Omental fat pad (tissue), 4 donors: ENCODE data around the gene WDR76. TPM values are rescaled to one million over a fixed set of nuclear protein-coding genes. Genes with fewer than 3 reads are reported as not detected.
"Not testable (repeated sequence)": the region's sequence is repeated elsewhere in the genome, so short reads cannot be mapped to it uniquely, and the experiment has no call there.

Experiments used
- ATAC-seq: fragments of 150-250 bp; one replicate; pipeline ENCODE4 v1.9.1; 2016; ENCODE audit warnings: mild to moderate bottlenecking, moderate library complexity; ENCODE audit not compliant: low FRiP score
- DNase-seq: peaks from one replicate; pipeline ENCODE4 v3.0.0-alpha.2; 2019; ENCODE audit warnings: low spot score
- CTCF ChIP-seq, 3 donors: fragments of 450-650 bp; IDR thresholded peaks; one replicate each; pipeline ENCODE4 v1.5.1; 2016 to 2017; ENCODE audit warnings: antibody characterized with exemption in 3 of 3, mild to moderate bottlenecking in 3 of 3, moderate library complexity in 2 of 3
- total RNA-seq, 4 donors: library from RNA; depleted of rRNA; stranded (reverse); fragments of >200 nt; gene quantifications; one replicate each; pipeline ENCODE4 v1.1.0, GENCODE V29; 2016

The WDR76 gene
- total RNA-seq, 4 donors from 2014 or later = 2.0 to 9.9 (median 3.2) TPM

GRCh38 chr15:43821505-43821904 lies 5.3 kb upstream of the WDR76 start:
- DNase-seq (no peak), ATAC-seq (no peak)
- TF ChIP-seq CTCF (IDR thresholded peaks at IDR 0.05) = no peak

- TF ChIP-seq CTCF (IDR thresholded peaks at IDR 0.05) = no peak
- ATAC-seq (peak; percentile 94), DNase-seq (peak; percentile 84)
These were observed 2.2 kb upstream of the WDR76 start, which contains the start of gene MFAP1 for GRCh38 chr15:43824302-43825246. MFAP1 (minus strand) TSS chr15:43824690; CDS start chr15:43824569, 121 bp downstream.

GRCh38 chr15:43825305-43825704 lies 1.5 kb upstream of the WDR76 start:
- ATAC-seq, DNase-seq: not testable (repeated sequence)

- ATAC-seq = no peak
- no peak for DNase-seq
- TF ChIP-seq CTCF (IDR thresholded peaks at IDR 0.05) = no peak
These were observed 734 bp upstream of the WDR76 start for GRCh38 chr15:43826029-43826507.

GRCh38 chr15:43828061-43828657 lies 1.4 kb downstream of the WDR76 start:
- no peak for TF ChIP-seq CTCF (IDR thresholded peaks at IDR 0.05)
- DNase-seq (no peak), ATAC-seq (no peak)

GRCh38 chr15:43829951-43830540 lies 3.2 kb downstream of the WDR76 start:
- not testable (repeated sequence) for ATAC-seq, DNase-seq

- not testable (repeated sequence) for DNase-seq, ATAC-seq
These were observed 4.0 kb downstream of the WDR76 start for GRCh38 chr15:43830691-43831275.

GRCh38 chr15:43831519-43832052 lies 4.8 kb downstream of the WDR76 start:
- ATAC-seq, DNase-seq: not testable (repeated sequence)

GRCh38 chr15:43832485-43832884 lies 5.7 kb downstream of the WDR76 start:
- not testable (repeated sequence) for ATAC-seq, DNase-seq
